Prostate gland (tissue), 2 donors: Measurements from ENCODE around the gene MAN2B1. TPM values are rescaled to one million over a fixed set of nuclear protein-coding genes. Genes with fewer than 3 reads are reported as not detected.

Experiments
- DNase-seq: peaks from one replicate; pipeline ENCODE4 v3.0.0-alpha.2; 2019; ENCODE audit warnings: low spot score
- H3K27ac ChIP-seq, 2 donors: fragments of 200-600 bp; sonication (generic); 2 replicates each; pipeline ENCODE4 v1.5.1; 2017 to 2019
- H3K27me3 ChIP-seq: fragments of 200-600 bp; sonication (generic); replicated peaks from 2 replicates; pipeline ENCODE4 v1.5.1; 2019; ENCODE audit not compliant: insufficient read depth
- H3K36me3 ChIP-seq, 2 donors: fragments of 200-600 bp; sonication (generic); 1 replicate in 1 of 2; 2 replicates in 1 of 2; pipeline versions ENCODE4 v1.5.1 to v1.8.1; 2017 to 2019
- H3K4me1 ChIP-seq: fragments of 200-600 bp; sonication (generic); replicated peaks from 2 replicates; pipeline ENCODE4 v1.5.1; 2019
- H3K4me3 ChIP-seq, 2 donors: fragments of 200-600 bp; sonication (generic); 2 replicates each; pipeline ENCODE4 v1.5.1; 2017 to 2019
- H3K9me3 ChIP-seq: fragments of 200-600 bp; sonication (generic); 2 replicates; pipeline ENCODE4 v1.5.1; 2017
- POLR2A ChIP-seq: fragments of 450-650 bp; IDR thresholded peaks from one replicate; pipeline ENCODE4 v1.6.1; 2016; ENCODE audit warnings: antibody characterized with exemption, mild to moderate bottlenecking
- POLR2AphosphoS5 ChIP-seq: sonication (generic); formaldehyde crosslinking; IDR thresholded peaks from one replicate; pipeline ENCODE4 v1.6.1; 2017; ENCODE audit warnings: antibody characterized with exemption
- WGBS: methylation state at CpG from one replicate; pipeline ENCODE4 v1.1.5; 2018; 5-methylcytosine and 5-hydroxymethylcytosine counted together
- intact Hi-C: fragments of 100-400 bp; cut with DNase I; formaldehyde crosslinking; loops from one replicate; pipeline ENCODE4 v1.14.2; 2022
- total RNA-seq, 2 donors: library from RNA; depleted of rRNA; stranded (reverse); fragments of >200 nt; gene quantifications; one replicate each; pipeline ENCODE4 v1.1.0, GENCODE V29; 2016
- TF ChIP-seq, protein P1 (sequence below), 4 experiments: fragments of 200-600 bp in 2 of 4; fragments of 450-650 bp in 2 of 4; sonication (generic) in 2 of 4; IDR thresholded peaks; 1 replicate in 3 of 4; 2 replicates in 1 of 4; pipeline ENCODE4 v1.5.1; 2016 to 2019; ENCODE audit warnings: antibody characterized with exemption in 4 of 4, mild to moderate bottlenecking in 2 of 4, moderate library complexity in 2 of 4

The MAN2B1 gene
- total RNA-seq, 2 donors from 2014 or later = 60.2 to 91.9 TPM

DNA sequence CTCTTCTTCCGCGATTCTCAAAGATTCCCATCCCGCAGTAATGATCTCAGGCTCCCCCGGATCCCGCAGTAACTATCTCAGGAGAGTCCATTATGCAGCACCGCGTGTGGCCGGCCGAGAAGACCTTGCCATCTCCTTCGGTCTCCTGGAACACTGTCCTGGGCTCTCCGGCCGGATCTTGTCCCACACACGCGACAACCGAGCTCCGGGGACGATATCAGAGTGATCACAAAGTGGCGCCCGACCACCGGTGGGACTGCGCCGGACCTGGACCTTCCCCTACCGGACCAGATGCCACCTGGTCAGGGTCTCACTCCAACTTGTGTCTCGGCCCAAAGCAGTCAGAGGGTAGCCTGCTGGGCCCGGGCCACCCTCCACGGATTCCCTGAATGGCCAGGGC, 24.0 kb downstream of the MAN2B1 start:
- no peaks in the 10 kb centered on the region for H3K4me1 ChIP-seq
- WGBS = 90% methylated on average over 26 of the region's 26 CpGs
- intact Hi-C loops = no loop called here
- TF ChIP-seq POLR2AphosphoS5 (no peak), POLR2A (no peak)
- TF ChIP-seq, protein P1, sequence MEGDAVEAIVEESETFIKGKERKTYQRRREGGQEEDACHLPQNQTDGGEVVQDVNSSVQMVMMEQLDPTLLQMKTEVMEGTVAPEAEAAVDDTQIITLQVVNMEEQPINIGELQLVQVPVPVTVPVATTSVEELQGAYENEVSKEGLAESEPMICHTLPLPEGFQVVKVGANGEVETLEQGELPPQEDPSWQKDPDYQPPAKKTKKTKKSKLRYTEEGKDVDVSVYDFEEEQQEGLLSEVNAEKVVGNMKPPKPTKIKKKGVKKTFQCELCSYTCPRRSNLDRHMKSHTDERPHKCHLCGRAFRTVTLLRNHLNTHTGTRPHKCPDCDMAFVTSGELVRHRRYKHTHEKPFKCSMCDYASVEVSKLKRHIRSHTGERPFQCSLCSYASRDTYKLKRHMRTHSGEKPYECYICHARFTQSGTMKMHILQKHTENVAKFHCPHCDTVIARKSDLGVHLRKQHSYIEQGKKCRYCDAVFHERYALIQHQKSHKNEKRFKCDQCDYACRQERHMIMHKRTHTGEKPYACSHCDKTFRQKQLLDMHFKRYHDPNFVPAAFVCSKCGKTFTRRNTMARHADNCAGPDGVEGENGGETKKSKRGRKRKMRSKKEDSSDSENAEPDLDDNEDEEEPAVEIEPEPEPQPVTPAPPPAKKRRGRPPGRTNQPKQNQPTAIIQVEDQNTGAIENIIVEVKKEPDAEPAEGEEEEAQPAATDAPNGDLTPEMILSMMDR (IDR thresholded peaks at IDR 0.05) = no peak
- H3K27ac ChIP-seq = no peak overlapping the region
- DNase-seq = no peak
- no peak overlapping the region for H3K4me3 ChIP-seq
- H3K27me3 ChIP-seq = no peaks in the 10 kb centered on the region
- no peaks in the 10 kb centered on the region for H3K36me3 ChIP-seq
- no peaks in the 10 kb centered on the region for H3K9me3 ChIP-seq

DNA sequence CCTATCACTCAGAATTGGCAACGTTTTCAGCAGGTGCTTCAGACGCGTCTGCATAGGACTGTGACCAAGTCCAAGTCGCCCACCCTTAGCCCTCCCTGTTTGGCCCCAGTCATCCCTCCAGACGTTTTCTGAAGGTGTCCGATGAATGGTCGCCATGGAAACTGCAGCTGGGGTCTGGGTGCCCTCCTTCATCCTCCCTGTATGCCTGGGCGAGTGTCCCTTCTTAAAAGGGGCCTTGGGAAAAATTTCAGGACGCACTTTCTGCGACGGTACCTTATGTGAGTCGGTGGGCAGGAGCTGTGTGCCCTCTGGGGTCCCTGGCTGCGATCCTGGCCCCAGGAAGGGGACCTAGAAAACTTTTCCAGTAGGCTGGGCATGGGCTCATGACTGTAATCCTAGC, 25.1 kb downstream of the MAN2B1 start:
- Histone ChIP-seq H3K4me1 (no peaks in the 10 kb centered on the region), H3K36me3 (no peaks in the 10 kb centered on the region), H3K27ac (no peak overlapping the region), H3K4me3 (no peak overlapping the region), H3K9me3 (no peaks in the 10 kb centered on the region), H3K27me3 (no peaks in the 10 kb centered on the region)
- no peak for DNase-seq
- intact Hi-C loops = no loop called here
- WGBS = 61% methylated on average over 13 of the region's 13 CpGs
- TF ChIP-seq POLR2AphosphoS5 = no peak
- TF ChIP-seq, protein P1 (IDR thresholded peaks at IDR 0.05) = no peak
- no peak for TF ChIP-seq POLR2A

DNA sequence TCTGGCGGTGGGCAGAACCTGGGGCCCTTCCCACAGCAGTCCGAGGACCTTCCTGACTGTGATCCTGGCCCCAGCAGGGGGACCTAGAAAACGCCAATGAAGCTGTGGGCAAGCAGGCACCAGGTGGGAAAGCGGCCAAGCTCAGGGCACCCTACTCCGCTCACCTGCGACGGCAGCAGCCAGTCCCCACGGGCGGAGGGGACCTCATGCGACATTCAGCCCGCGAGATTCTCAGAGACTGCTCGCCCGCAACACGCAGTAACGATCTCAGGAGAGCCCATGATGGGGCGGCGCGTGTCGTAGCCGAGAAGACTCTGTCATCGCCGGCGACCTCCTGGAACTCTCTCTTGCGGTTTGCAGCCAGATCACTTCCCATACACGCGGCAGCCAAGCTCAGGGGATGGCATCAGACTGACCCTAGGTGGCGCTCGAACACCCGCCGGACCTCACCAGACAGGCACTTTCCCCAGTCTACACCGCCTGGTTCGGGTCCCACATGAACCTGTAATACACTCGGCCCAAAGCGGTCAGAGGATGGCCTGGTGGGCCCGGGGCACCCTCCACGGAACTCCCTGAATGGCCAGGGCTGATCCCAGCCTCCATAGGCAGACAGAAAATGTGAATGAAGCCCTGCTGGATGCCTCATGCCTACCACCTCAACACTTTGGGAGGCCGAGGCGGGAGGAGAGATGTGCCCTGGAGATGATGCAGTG, 26.5 kb downstream of the MAN2B1 start:
- TF ChIP-seq, protein P1 (IDR thresholded peaks at IDR 0.05) = peak; percentile 20 to 74 (median 42)
- TF ChIP-seq POLR2A (no peak), POLR2AphosphoS5 (peak; percentile 22)
- no peaks in the 10 kb centered on the region for H3K9me3 ChIP-seq
- H3K36me3 ChIP-seq = no peaks in the 10 kb centered on the region
- intact Hi-C loops = no loop called here
- peak overlapping the region in 1 of 2 donors; percentile 17 for H3K4me3 ChIP-seq
- no peak overlapping the region for H3K27ac ChIP-seq
- H3K27me3 ChIP-seq = no peaks in the 10 kb centered on the region
- WGBS = 12% methylated on average over 33 of the region's 39 CpGs
- DNase-seq = peak; percentile 63
- no peaks in the 10 kb centered on the region for H3K4me1 ChIP-seq

DNA sequence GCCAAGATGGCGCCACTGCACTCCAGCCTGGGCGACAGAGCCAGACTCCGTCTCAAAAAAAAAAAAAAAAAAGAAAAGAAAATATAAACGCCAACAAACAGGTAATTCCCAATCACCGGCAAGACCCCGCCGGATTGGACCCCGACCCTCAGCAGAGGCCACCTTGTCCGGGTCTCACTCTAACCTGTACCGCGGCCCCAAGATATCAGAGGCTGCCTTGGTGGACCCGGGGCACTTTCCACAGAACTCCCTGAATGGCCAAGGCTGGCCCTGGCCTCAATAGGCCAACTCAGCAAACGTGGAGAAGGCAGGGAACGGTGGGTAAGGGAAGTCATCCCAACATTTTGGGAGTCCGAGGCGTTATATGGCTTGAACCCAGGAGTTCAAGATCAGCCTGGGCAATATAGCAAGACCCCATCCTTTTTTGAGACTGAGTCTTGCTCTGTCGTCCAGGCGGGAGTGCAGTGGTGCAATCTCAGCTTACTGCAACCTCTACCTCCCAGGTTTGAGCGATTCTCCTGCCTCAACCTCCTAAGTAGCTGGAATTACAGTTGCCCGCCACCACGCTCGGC, 27.8 kb downstream of the MAN2B1 start:
- intact Hi-C loops = no loop called here
- no peak for TF ChIP-seq POLR2AphosphoS5
- no peaks in the 10 kb centered on the region for H3K36me3 ChIP-seq
- H3K27me3 ChIP-seq = no peaks in the 10 kb centered on the region
- H3K9me3 ChIP-seq = no peaks in the 10 kb centered on the region
- no peak overlapping the region for H3K27ac ChIP-seq
- 97% methylated on average over 22 of the region's 22 CpGs for WGBS
- no peak for DNase-seq
- no peaks in the 10 kb centered on the region for H3K4me1 ChIP-seq
- H3K4me3 ChIP-seq = no peak overlapping the region

DNA sequence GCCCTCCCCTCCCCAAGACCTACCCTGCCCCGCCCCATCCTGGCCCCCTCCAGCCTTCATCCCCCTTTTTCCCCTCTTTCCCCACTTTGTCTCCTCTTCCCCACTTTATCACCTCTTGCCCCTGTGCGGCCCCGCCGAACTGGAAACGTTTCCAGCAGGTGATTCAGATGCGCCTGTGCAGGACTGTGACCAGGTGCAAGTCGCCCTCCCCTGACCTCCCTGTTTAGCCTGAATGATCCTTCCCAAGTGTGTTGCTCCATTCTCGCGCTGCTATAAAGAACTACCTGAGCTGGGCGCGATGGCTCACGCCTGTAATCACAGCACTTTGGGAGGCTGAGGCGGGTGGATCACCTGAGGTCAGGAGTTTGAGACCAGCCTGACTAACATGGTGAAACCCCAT, 29.9 kb downstream of the MAN2B1 start:
- WGBS = 85% methylated on average over 13 of the region's 13 CpGs
- no peak overlapping the region for H3K27ac ChIP-seq
- intact Hi-C loops = no loop called here
- TF ChIP-seq, protein P1 (IDR thresholded peaks at IDR 0.05) = no peak
- no peak for TF ChIP-seq POLR2AphosphoS5
- TF ChIP-seq POLR2A = no peak
- no peaks in the 10 kb centered on the region for H3K4me1 ChIP-seq
- no peaks in the 10 kb centered on the region for H3K9me3 ChIP-seq
- no peak overlapping the region for H3K4me3 ChIP-seq
- no peaks in the 10 kb centered on the region for H3K36me3 ChIP-seq
- DNase-seq = no peak
- no peaks in the 10 kb centered on the region for H3K27me3 ChIP-seq
